LNCaP clone FGC (cell line): ENCODE data around the gene PTGFR.

ENCODE experiments used
- DNase-seq: peaks from one replicate; pipeline ENCODE4 v3.0.0-alpha.2; 2011; ENCODE audit warnings: low read depth
- H3K4me3 ChIP-seq: 2 replicates; pipeline ENCODE4 v1.5.1; 2011; ENCODE audit warnings: mild to moderate bottlenecking, low read depth, low read length, control low read depth
- TF ChIP-seq, protein P1 (sequence below): IDR thresholded peaks from 2 replicates; pipeline ENCODE4 v1.5.1; 2012; ENCODE audit warnings: mild to moderate bottlenecking; ENCODE audit not compliant: control insufficient read depth, insufficient read depth; ENCODE audit errors: extremely low read depth

PTGFR gene, protein sequence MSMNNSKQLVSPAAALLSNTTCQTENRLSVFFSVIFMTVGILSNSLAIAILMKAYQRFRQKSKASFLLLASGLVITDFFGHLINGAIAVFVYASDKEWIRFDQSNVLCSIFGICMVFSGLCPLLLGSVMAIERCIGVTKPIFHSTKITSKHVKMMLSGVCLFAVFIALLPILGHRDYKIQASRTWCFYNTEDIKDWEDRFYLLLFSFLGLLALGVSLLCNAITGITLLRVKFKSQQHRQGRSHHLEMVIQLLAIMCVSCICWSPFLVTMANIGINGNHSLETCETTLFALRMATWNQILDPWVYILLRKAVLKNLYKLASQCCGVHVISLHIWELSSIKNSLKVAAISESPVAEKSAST

DNA sequence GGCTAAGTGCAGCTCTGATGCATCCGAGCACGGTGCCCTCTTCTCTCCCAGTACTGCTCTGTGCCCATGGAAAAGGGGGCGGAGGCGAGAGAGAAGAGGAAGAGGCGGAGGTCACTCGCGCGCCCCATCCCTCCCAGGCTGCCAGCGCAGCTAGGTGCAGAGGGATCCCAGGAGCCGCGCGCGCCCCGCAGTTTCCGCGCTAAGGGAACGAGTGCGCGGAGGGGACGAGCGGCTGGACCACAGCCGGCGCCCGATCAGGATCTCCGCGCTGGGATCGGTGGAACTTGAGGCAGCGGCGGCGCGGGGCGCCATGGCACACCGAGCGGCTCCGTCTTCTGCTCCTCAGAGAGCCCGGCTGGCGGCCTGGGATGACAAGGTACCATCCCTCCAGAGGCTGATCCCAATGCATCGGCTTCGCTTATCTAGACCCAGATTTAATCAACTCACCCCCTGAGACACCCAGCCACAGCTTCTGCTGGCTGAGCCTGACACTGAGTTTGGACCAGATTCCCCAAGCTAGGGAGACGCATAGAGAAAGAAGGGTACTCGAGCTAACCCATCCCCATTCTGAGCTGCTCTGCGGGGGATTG is at the start of gene PTGFR:
TSS of gene PTGFR (plus strand) at position 114 of the 590 bp plus-strand sequence. CDS start 1,770 bp downstream, outside the sequence.
- DNase-seq: no peak
- H3K4me3 ChIP-seq: peak within 1 kb of the TSS; percentile 65
- TF ChIP-seq, protein P1, sequence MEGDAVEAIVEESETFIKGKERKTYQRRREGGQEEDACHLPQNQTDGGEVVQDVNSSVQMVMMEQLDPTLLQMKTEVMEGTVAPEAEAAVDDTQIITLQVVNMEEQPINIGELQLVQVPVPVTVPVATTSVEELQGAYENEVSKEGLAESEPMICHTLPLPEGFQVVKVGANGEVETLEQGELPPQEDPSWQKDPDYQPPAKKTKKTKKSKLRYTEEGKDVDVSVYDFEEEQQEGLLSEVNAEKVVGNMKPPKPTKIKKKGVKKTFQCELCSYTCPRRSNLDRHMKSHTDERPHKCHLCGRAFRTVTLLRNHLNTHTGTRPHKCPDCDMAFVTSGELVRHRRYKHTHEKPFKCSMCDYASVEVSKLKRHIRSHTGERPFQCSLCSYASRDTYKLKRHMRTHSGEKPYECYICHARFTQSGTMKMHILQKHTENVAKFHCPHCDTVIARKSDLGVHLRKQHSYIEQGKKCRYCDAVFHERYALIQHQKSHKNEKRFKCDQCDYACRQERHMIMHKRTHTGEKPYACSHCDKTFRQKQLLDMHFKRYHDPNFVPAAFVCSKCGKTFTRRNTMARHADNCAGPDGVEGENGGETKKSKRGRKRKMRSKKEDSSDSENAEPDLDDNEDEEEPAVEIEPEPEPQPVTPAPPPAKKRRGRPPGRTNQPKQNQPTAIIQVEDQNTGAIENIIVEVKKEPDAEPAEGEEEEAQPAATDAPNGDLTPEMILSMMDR: no peak

DNA sequence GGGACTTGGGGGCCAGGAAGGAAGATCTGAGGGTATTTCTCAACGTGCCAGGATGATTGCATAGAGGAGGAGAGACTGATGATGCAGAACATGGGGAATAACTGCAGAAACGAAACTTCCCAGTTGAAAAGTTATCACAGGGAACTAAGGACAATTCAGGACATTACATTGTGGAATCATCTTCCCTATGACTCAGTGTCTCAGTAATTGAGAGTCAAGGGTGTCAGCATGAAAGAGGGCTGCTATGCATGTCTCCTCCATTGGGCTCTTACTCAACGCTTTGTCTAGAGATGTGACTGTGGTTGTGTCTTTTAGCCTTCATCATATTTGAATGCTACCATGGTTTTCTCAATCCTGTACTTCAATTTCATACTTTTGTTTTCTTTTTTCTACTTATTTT is 48.9 kb upstream of the PTGFR start:
- TF ChIP-seq, protein P1: no peak
- DNase-seq: no peak
- no peak overlapping the region for H3K4me3 ChIP-seq

DNA sequence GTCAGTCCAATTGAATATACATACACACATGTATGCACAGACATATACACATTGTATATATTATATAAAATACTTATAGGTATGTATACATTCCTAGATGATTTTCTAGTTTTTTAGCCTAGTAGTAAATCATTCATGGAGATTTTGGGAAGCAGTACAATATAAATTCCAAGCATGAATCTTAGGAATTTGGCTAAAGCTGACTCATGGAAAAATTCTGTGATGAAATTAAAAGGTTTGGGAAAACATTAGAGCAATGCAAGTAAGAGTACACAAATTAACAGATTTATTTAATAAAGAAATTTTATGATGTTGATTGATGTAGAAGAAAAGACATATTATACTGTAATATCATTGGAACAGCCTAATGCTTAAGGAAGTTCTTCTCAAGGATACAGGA is 43.7 kb upstream of the PTGFR start:
- H3K4me3 ChIP-seq: no peak overlapping the region
- no peak for DNase-seq
- TF ChIP-seq, protein P1: no peak

DNA sequence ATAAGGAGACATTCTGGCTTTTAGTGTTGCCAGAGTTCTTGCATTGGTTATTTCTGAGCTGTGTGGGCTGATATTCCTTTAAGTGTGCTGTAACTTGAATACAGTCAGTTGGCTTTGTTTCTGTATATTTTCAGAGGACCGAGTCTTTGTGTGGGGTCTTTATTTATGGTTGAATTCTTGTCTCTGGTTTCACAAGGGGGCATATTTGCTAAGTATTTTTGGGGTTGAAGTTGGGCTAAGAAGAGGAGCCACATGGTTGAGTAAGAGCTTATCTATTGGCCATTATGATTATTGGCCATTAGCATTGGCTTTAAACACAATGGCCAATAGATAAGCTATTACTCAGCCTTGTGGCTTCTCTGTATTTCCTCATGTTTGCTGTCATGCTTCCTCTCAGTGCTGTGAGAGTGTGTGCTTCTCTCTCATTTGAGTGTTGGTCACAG is 26.3 kb upstream of the PTGFR start:
- TF ChIP-seq, protein P1: no peak
- no peak overlapping the region for H3K4me3 ChIP-seq

DNA sequence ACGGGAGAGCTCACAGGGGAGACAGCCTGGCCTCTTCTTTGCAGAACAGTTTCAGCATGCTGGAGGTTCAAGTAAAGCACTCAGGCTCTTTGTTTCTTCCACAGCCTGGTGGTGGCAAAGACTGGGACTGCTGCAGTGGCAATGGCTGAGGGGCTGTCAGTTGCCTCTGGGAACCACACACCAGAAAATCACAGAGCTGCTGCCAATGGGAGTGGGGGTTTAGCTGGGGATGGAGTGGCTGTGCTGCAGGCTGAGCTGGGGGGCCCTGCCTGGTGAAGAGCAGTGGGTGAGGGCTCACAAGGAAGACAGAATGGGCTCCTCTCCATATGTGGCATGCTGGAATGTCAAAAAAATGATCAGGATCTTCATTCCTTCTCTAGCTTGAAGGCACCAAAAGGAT is 25.6 kb upstream of the PTGFR start:
- TF ChIP-seq, protein P1: no peak
- DNase-seq: no peak
- H3K4me3 ChIP-seq: no peak overlapping the region

More for the DNA sequence above, 26.3 kb upstream of the PTGFR start:
- DNase-seq: no peak

DNA sequence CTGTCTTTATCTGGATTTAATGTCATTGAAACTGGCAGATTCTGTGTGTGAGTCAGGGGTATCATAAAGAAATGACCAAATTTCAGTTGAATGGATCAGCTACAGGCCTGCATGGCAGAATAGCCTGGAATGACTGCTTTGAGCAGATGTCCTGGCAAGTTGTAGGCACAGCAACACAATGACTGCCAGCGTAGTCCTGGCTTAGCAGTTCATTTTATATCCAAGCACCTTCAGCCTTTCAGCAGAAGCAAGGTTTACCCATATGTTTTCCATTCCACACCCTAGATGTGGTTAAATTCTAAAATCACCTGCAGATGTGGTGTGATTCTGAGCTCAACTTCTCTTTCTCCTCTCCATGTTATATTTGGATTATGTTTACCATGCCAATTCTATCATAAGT is 22.3 kb upstream of the PTGFR start:
- DNase-seq: no peak
- no peak overlapping the region for H3K4me3 ChIP-seq
- TF ChIP-seq, protein P1: no peak

DNA sequence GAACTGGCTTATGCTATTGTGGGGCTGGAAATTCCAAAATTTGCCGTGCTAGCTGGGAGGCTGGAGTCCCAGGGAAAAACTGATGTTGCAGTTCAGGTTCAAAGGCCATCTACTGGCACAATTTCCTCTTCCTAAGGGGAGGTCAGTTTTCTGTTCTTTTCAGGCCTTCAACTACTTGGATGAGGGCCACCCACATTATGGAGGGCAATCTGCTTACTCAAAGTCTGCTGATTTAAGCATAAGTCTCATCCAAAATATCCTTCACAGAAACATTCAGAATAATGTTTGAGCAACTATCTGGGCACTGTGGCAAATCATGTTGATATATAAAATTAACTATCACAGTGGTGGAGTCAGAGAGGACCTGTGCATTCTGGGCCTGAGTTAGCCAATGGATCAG is 21.2 kb upstream of the PTGFR start:
- no peak overlapping the region for H3K4me3 ChIP-seq
- TF ChIP-seq, protein P1: no peak
- no peak for DNase-seq
